Sigmoid colon (tissue), 4 donors: ENCODE data around the gene OTUD1.

Experiments used
- CTCF ChIP-seq, 4 experiments: fragments of 450-650 bp in 3 of 4; fragments of 200-600 bp in 1 of 4; IDR thresholded peaks; one replicate each; pipeline ENCODE4 v1.5.1; 2016 to 2019; ENCODE audit warnings: antibody characterized with exemption in 4 of 4, mild to moderate bottlenecking in 3 of 4, moderate library complexity in 2 of 4
- EP300 ChIP-seq, 4 donors: sonication (generic); formaldehyde crosslinking; IDR thresholded peaks; one replicate each; pipeline ENCODE4 v1.6.1; 2017; ENCODE audit warnings: antibody characterized with exemption in 4 of 4
- POLR2A ChIP-seq, 2 donors: fragments of 450-650 bp; IDR thresholded peaks; one replicate each; pipeline ENCODE4 v1.6.1; 2016; ENCODE audit warnings: antibody characterized with exemption in 2 of 2, mild to moderate bottlenecking in 2 of 2, moderate library complexity in 2 of 2
- POLR2AphosphoS5 ChIP-seq, 4 donors: sonication (generic); formaldehyde crosslinking; IDR thresholded peaks; one replicate each; pipeline ENCODE4 v1.6.1; 2017; ENCODE audit warnings: antibody characterized with exemption in 4 of 4

DNA sequence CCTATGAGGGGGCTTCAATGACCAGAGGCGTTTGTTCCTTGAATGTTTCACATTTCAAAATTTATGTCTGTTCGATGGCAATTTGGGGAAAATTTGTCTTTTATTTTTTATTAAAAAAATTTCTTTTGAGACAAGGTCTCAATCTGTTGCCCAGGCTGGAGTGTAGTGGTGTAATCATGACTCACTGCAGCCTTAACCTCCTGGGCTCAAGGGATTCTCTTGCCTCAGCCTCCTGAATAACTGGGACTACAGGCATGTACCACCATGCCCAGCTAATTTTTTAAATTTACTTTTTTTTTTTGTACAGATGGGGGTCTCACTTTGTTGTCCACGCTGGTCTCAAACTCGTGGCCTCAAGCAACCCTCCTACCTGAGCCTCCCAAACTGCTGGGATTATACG lies 39.7 kb downstream of the OTUD1 start:
- TF ChIP-seq POLR2AphosphoS5 (IDR thresholded peaks at IDR 0.05) (no peak), CTCF (IDR thresholded peaks at IDR 0.05) (no peak), POLR2A (IDR thresholded peaks at IDR 0.05) (no peak), EP300 (IDR thresholded peaks at IDR 0.05) (no peak)
